Measurements from ENCODE around the gene FBXL17.
"Not testable (repeated sequence)": the region's sequence is repeated elsewhere in the genome, so short reads cannot be mapped to it uniquely, and the experiment has no call there.

The FBXL17 gene

DNA sequence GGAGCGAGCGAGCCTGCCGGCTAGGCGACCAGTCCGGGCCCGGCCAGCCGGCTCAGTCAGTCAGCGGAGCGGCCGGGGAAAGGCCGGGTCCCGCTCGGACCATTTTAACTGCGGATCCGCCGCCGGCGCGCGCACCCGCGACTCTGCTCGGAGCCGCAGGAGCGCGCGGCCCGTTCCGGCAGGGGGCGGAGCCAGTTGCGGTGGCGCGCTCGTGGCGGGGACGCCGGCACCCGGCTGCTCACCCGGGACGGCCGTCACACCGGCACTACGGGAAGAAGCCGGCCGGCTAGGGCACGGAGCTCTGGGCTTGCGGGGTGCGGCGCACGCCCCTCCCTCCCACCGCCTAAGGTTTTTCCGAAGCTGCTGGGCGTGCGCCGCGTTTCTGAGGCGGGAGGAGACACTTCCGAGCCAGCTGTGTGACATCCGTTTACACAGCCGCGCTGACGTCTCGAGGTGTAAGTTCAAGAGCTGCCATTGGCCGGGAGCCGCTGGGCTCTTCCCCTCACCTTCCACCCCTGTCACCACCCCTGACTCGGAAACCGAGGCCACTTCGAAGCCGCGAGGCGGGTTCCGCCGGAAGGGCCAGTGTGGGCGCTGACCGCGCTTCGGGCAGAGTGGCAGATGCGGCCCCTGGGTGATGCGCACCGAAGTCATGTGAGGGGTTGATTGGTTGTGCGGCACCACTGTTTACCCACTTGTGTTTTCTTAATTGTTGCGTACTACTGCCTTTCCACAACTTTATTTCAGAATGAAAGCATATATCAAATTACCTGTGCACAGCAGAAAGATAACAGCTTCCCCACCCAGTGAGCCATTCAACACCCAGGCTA lies at the start of gene FBXL17:
Gene FBXL17 (minus strand): TSS at position 145 of the 830 bp plus-strand sequence.
- DNase-seq (ENCODE audit: low read depth) = peak; percentile 61

DNA sequence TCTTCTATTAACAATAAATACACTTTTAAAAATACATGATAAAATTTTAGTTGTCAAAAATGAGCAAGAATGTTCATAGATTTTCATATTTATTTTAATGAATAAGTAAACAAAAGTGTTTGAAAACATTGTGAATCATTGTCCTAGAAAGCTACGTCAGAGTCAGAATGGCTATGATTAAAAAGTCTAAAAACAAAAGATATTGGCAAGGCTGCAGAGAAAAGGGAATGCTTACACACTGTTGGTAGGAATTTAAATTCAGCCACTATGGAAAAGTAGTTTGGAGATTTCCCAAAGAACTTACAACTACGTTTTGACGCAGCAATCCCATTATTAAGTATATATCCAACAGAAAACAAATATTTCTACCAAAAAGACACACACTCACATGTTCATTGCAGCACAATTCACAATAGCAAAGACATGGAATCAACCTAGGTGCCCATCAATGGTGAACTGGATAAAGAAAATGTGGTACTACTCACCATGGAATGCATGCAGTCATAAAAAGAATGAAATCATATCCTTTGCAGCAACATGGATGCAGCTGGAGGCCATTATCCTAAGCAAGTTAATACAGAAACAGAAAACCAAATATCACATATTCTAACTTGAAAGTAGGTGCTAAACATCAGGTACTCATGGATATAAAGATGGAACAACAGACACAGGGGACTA lies 49.2 kb upstream of the FBXL17 start:
- DNase-seq (ENCODE audit: low read depth) = peak; percentile 20

DNA sequence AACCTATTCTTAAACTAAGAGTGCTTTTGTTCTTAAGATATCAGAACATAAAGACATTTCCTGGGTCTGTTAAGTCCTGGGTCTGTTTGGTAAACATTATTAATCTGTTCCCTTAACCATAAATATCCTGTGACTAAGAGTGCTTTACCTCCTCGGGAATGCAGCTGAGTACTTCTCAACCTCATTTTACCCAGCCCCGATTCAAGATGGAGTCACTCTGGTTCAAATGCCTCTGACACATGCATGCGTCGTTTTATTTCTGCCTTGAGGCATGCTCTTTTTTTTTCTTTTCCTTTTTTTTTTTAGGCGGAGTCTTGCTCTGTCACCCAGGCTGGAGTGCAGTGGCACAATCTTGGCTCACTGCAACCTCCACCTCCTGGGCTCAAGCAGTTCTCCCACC lies 39.8 kb upstream of the FBXL17 start:
- no peak for DNase-seq (ENCODE audit: low read depth)

DNA sequence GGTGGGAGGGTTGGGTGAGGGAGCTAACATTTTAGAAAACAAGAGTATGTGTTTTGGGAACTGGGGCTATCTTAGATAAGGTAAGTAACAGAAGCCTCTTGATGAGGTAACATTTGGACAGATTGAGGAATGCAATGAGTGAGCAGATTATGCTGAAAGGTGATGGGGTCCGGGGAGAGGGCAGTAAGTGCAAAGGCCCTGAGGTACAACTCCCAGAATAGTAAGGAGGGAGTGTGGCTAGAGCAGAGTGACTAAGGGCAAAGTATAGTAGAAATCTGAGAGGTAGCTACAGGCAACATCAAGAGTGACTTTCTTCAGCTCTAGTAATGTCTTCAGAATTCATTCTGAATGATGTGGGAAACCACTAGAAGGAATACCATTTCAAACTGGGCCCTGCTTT lies 38.9 kb upstream of the FBXL17 start:
- no peak for DNase-seq (ENCODE audit: low read depth)

DNA sequence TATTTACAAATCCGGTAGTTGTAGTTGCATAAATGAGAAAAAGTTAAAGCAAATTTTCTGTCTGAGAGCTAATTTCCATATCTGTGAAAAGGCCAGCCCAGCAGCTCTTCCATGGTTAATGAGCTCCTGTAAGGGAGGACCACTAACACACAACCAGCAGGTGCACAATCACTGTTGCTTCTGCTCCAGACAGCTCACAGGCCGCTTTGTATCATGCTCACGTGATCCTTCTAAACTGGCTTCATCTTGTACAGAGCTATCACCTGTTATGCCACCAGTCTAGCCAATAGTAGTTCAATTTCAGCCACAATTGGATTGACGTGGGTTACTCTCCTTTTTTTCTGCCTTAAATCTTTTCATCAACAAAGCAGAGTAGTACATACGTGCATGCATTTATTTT lies 38.3 kb upstream of the FBXL17 start:
- DNase-seq (ENCODE audit: low read depth) = no peak

DNA sequence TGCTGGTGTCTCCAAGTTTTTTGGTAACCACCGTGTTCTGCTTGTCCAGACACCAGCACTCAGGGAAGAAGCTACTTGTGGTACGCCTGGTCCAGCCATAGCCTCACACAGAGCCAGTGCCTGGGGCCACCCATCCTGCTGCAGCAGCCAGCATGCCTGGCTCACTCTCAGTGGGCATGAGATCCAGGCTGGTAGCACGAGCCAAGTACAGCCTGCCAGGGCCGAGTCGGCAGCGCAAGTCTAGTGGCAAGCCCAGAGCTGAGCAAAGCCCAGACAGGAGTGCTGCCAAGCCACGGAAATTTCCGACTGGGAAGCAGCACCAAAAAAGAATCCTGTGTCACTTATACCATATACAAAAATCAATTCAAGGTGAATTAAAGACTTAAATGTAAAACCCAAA lies 36.3 kb upstream of the FBXL17 start:
- DNase-seq (ENCODE audit: low read depth) = no peak

DNA sequence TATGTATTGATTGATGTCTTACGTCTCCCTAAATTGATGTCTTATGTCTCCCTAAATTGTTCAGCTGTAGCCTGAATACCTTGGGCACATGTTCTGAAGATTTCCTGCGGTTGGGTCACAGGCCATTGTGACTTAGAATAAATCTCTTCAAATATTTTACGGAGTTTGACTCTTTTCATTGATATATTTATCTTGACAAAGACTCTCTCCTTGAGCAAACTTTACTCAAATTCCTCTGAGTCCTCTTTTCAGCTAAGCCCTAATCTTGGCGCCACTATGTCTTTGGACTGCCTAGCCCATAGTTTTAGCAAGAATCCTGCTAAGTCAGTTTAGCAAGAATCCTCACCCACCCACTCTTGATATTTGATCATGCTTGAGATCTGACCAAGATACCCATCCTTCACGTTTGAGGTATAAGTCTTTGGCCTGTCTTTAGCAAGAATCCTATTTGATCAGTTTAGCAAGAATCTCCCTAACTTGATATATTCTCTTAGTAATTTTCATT lies 35.3 kb upstream of the FBXL17 start:
- DNase-seq (ENCODE audit: low read depth) = no peak

DNA sequence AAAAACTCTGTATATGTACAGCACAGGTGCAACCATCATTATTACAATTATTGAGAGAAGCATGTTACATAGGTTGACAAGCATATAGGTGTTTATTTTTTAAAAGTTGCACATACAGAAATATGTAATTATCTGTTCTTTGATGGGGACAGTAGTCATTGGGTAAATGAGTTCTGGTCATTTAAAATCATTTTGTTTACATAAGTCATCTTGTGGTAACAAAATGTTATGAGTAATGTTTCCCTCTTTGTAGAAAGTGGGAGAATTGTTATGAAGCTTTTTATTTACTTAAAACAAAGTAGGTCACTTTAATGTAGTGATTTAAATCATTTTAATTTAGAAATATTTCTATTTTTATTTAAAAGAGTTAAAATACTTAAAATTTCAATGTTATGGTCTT lies 33.8 kb upstream of the FBXL17 start:
- no peak for DNase-seq (ENCODE audit: low read depth)

DNA sequence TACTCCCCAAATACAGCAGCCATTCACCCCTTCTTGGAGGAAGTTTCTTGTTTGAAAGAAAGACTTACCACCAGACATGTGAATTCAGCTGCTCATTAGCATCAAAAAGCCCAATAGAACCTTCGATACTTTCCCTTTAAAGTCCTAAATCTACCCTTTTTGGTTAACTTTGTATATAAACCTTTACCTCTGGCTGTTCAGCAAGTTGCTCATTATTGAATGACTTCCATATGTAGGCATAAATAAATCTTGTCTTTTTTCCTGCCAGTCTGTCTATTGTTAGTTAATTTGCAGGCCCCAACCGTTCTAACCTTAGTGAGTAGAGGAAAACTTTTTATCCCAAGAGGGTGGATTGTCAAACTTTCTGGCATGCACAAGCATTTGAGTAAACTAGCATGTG lies 27.9 kb upstream of the FBXL17 start:
- DNase-seq (ENCODE audit: low read depth) = no peak

DNA sequence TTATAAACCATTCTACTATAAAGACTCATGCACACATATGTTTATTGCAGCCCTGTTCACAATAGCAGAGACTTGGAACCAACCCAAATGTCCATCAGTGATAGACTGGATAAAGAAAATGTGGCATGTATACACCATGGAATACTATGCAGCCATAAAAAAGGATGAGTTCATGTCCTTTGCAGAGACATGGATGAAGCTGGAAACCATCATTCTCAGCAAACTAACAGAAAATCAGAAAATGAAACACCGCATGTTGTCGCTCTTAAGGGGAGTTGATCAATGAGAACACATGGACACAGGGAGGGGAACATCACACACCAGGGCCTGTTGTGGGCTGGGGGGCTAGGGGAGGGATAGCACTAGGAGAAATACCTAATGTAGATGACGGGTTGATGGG lies 23.3 kb upstream of the FBXL17 start:
- not testable (repeated sequence) for DNase-seq (ENCODE audit: low read depth)

DNA sequence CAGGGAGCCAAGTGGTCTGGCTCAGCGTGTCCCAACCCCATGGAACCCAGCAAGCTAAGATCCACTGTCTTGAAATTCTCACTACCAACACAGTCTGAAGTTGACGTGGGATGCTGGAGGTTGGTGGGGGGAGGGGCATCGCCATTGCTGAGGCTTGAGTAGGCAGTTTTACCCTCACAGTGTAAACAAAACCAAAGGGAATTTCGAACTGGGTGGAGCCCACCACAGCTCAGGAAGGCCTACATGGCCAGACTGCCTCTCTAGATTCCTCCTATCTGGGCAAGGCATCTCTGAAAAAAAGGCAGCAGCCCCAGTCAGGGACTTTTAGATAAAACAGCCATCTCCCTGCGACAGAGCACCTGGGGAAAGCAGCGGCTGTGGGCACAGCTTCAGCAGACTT lies 17.1 kb upstream of the FBXL17 start:
- no peak for DNase-seq (ENCODE audit: low read depth)

DNA sequence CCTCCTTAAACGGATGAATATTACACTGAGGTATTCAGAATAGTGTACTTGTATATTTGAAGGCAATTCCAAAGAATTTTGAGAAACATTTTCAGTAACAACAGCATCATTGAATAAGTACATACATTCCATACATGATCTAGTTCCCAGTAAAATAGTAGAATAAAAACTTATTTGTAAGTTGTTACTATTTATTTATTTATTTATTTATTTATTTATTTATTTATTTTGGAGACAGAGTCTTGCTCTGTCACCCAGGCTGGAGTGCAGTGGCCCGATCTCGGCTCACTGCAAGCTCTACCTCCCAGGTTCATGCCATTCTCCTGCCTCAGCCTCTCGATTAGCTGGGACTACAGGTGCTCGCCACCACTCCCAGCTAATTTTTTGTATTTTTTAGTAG lies 14.9 kb upstream of the FBXL17 start:
- DNase-seq (ENCODE audit: low read depth) = not testable (repeated sequence)

DNA sequence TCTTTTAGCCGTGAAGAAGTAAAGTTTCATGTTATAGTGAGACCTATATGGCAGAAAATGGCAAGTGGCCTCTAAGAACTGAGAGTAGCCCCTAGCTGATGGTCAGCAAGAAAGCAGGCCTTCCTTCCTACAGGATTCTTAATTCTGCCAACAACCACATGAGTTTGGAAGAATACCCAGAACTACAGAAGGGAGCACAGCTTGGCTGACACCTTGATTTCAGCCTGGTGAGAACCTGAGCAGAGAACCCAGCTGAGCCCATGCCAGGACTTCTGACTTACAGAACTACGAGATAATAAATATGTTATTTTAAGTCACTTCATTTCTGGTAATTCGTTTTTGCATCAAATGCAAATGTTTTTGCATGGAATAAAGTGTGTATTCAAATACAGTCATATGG lies 5.9 kb upstream of the FBXL17 start:
- no peak for DNase-seq (ENCODE audit: low read depth)

DNA sequence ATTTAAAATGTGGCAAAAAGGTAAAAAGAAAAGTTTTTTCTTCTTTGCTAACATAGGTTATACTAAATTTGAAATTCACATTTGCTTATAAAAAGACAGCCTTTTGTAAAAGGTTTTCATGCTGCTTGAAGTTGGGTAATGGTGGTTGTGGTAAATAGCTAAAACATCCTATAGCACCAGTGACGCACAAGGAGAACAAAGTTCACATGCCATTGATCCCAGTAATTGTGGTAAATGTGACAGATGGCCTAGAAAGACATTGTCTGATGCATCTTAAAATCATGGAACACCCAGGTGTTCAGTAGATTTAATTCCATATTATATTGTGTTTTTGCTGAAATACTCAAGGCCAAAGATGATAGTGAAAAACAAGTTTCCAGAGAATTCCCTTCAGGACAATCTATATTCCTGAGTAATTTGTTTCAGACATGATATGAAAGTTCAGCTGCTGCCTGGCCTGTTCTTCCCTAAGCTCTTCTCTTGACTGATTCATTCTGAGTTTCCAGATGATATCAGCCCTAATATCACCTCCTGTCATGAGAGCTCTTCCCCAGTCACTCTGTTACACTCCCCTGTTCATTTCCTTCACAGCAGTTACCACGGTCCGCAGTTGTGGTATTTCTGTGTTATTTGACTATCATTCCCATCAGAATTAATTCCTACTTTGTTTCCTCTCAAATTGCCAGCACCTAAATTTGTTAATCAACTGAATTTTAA lies 4.6 kb upstream of the FBXL17 start:
- no peak for DNase-seq (ENCODE audit: low read depth)

DNA sequence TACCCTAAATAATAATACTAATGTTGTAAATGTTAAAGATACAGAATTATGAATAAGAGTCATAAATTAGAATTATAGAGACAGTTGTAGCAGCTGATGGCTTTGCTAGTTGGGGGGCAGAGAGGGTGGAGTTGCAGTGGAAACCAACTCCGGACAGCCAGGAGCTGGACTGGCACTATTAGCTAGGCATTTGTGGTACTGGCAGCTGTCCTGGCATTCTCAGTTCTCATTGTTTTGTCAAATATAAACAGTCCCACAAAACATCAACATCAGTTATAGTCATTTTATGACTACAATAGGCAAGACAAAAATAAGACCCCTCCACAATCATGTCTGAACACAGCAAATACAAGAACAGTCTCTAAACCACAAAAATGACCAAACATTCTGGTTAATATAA lies 2.8 kb upstream of the FBXL17 start:
- no peak for DNase-seq (ENCODE audit: low read depth)

DNA sequence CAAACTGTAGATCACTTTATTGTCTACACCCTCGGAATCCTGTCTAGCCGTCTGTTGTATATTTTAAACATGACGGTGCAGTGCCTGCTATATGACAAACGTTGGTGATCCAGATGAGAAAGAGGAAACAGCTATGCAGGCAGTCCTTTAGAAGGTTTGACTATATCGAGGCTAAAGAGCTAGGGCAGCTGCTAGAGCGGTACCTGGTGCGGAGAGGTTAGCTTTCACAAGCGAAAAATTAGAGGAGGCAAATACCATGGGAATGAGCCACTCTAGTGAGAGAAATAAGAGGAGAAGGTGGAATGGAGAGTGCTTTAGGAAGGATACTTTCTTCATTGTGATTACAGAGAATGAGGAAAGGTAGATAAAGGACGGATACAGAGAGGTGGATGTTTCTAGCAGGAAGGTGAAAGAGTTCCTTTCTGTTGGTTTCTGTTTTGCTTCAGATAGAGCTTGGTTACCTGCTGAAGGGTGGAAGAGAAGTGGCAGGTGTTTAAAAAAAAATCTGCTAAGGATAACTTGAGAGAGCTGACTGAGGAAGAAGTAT lies 959 bp upstream of the FBXL17 start:
- DNase-seq (ENCODE audit: low read depth) = no peak

DNA sequence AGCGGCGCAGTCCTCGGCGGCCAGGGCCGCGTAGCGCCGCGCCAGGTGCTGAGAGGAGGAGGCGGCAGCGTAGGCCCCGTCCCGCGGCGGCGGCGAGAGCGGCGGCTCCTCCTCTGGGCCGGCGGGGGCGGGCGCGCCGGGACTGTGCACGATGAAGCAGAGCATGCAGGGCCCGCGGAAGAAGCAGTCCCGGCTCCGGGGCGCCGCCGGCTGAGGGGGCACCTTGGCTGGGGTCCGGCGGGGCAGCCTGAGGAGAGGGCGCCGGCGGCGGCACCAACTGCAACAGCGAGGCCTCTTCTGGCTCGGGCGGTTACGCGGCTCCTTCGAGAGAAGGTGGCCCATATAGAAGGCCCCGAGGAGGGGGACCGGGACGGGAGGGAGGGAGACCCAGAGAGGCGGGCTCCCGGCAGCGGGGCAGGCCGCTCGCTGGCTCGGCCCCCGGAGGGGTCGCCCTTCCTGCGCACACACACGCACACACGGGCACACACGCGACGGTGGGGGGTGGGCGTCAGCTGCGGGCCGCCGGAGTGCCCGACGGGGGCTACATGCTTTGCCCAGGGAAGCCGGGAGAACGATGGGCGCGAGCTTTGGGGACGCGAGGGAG lies 446 bp downstream of the FBXL17 start:
- DNase-seq (ENCODE audit: low read depth) = no peak

DNA sequence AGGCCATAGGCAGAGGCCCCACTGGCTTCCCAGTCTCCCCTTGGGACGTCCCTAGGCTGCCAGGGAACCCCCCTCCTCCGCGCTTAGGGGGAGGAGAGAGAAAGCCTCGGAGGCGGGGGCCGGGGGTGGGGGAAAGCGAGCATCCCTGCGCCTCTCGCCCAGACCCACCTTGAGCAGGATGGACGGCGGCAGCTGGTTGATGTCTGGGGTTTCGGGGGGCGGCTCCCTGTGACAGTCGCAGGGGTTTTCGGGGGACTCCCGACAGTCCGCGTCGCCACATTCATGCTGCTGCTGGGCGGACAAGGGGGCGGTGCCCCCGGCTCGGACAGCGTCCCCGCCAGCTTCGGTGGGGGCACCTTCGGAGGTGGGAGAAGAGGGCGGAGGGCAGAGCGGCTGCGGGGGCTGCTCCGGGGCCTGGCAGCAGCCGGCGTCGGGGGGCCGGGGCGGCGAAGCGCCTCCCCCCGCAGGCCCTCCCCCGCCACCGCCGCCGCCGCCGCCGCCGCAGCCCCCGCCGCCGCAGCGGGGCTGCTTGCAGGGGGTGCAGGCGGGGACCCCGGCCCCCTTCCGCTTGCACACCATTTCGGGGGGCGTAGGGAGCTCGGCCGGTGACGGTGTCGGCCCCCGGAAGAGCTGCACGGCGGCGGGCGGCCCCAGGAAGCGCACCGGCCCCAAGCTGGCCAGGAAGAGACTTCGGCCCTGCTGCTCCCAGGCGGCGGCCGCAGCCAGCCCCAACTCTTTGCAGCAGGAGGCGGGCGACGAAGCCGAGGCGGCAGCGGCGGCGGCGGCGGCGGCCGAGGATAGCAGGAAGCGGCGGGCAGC lies 1.2 kb downstream of the FBXL17 start:
- no peak for DNase-seq (ENCODE audit: low read depth)

DNA sequence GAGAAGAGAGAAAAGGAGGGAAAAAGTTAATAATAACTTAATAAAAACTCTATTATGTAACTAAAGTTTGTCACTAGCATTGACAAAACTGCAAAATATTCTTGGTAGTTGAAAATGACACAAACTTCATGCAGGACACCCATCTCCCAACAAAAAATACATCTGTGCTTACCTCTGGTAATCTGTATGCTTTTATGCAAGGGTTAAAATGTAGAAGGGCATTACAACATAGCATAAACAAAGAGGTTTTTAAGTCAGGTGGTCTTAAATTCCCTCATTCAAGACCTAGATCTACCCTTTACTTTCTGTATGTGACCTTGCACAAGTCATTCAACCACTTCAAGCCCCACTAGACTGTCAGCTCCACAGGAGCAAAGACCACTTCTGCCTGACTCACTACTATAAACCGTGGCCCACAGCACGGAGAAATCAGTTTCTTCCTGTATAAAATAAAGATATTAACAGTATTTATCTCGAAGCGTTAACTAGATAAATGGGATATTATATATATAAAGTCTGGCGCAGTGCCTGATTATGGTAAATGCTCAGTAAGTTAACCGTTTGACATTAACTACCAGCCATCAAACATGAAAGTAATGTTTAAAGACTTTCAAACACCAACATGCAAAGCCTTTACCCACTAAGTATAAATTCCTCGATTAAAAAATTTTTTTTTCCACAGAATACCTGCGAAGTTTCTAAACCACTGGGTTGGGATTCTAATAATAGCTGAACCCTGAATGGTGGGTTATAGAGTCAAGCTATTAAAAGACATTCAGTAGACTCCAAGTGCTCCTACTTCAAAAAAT lies 2.0 kb downstream of the FBXL17 start:
- DNase-seq (ENCODE audit: low read depth) = no peak

DNA sequence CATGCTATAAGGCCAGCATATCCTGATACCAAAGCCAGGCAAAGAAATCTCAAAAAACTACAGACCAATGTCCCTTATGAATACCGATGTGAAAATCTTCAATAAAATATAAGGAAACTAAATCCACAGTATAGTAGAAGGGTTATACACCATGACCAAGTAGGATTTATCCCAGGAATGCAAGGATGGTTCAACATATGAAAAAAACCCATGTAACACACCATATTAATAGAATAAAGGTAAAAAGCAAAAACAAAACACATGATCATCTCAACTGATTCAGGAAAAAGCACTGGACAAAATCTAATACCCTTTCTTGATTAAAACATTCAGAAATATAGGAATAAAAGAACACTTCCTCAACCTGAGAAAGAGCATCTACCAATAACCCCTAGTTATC lies 6.1 kb downstream of the FBXL17 start:
- no peak for DNase-seq (ENCODE audit: low read depth)

All from GM04503 (cell line).